ENCODE data around the gene PTPN14. TPM values are rescaled to one million over a fixed set of nuclear protein-coding genes. Genes with fewer than 3 reads are reported as not detected.

PTPN14 gene
- total and polyA plus RNA-seq, 2 of the 4 experiments (the other 2 are of a cell fraction), result 21.5 to 31.7 TPM

DNA sequence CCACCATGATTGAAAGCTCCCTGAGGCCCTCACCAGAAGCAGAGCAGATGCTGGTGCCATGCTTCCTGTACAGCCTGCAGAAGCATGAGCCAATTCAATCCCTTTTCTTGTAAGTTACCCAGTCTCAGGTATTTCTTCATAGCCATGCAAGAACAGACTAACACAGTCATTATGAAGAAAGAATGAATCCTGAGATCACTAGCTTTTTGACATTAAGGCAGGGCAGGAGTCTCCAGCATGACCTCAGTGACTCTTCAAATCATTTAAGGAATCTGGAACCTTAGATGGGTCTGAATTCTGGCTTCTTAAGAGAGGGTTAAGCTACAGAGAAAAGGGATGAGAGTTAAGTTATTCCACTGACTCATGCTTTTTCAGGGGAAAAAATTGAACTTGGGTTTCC is 79.0 kb downstream of the PTPN14 start:
- no peak overlapping the region for H2BK20ac ChIP-seq (ENCODE audit: low read depth, low read length)
- H2BK5ac ChIP-seq (ENCODE audit: low read depth, low read length, poor library complexity, severe bottlenecking), result no peak overlapping the region
- peaks cover 15% of the 10 kb centered on the region for H3K9me1 ChIP-seq (ENCODE audit: insufficient read depth, low read length)
- H3K18ac ChIP-seq (ENCODE audit: low read depth, low read length), result peak overlapping the region; percentile 24; the same call in 1 of the 2 replicates
- no peak overlapping the region for H3K56ac ChIP-seq (ENCODE audit: extremely low read depth, insufficient read depth, low read length)
- H3K36me3 ChIP-seq (ENCODE audit: control insufficient read depth, insufficient read depth, low read length), result no peaks in the 10 kb centered on the region
- no peak for DNase-seq
- ATAC-seq (ENCODE audit: low read depth), result 0 out of 2 replicates have a peak, but pooled peaks have one; percentile 27
- H2BK15ac ChIP-seq (ENCODE audit: low read depth, low read length), result no peak overlapping the region
- no peak overlapping the region for H4K8ac ChIP-seq (ENCODE audit: low read depth in 2 of 2, low read length in 2 of 2)
- no peak overlapping the region; the same call in 1 of the 2 replicates for H3K23ac ChIP-seq (ENCODE audit: low read depth, low read length)
- dilution Hi-C loops (cut with HindIII; ENCODE audit: low sequenced_read_pairs, unreplicated experiment) (no loop called here), intact Hi-C loops (cut with micrococcal nuclease) (no loop called here), in situ Hi-C loops (cut with MboI; ENCODE audit: low sequenced_read_pairs) (no loop called here)
- ChIA-PET POLR2A (ENCODE audit: unreplicated experiment) (interaction anchor here (0.6 kb wide), 1 partner anchor 90 kb away, joined by 4 read pairs; no protein-coding TSS in a partner anchor), CTCF (interaction anchor here (0.5 to 0.6 kb wide), 2 partner anchors 10 to 40 kb away, joined by 3 read pairs; no protein-coding TSS in a partner anchor)
- no TSS peak for BruUV-seq (replicated peaks)
- no peak overlapping the region for H3K9ac ChIP-seq (ENCODE audit: low read depth, low read length)
- peaks cover 49% of the 10 kb centered on the region for H4K20me1 ChIP-seq (ENCODE audit: insufficient read depth, low read length)
- no peak overlapping the region for H3K14ac ChIP-seq (replicated peaks; ENCODE audit: low read depth, low read length)
- H4K91ac ChIP-seq (ENCODE audit: insufficient read depth, low read depth, low read length), result no peak overlapping the region
- H3K4me1 ChIP-seq (ENCODE audit: control insufficient read depth, insufficient read depth, low read length), result peaks cover 18% of the 10 kb centered on the region
- H3K79me1 ChIP-seq (ENCODE audit: low read depth in 1 of 2, low read length in 2 of 2), result peaks cover 42 to 76% of the 10 kb centered on the region in 2 experiments
- no peak overlapping the region for H3K4me3 ChIP-seq (ENCODE audit: insufficient read depth, low read depth, low read length)
- no peak overlapping the region for H3K4me2 ChIP-seq (ENCODE audit: low read depth, low read length)
- H2BK120ac ChIP-seq (ENCODE audit: low read depth, low read length), result no peak overlapping the region
- H2AK5ac ChIP-seq (ENCODE audit: low read depth, low read length), result no peak overlapping the region
- H4K5ac ChIP-seq (ENCODE audit: low read depth, low read length), result no peak overlapping the region
- H3K9me3 ChIP-seq (ENCODE audit: control insufficient read depth, insufficient read depth, low read length), result no peaks in the 10 kb centered on the region
- H3K4ac ChIP-seq (ENCODE audit: low read depth, low read length), result no peak overlapping the region
- H2AK9ac ChIP-seq (replicated peaks; ENCODE audit: low read depth, low read length, poor library complexity), result no peak overlapping the region
- H3K27me3 ChIP-seq (ENCODE audit: control insufficient read depth, insufficient read depth, low read length), result no peaks in the 10 kb centered on the region
- TF ChIP-seq SMC3 (IDR thresholded peaks at IDR 0.05; ENCODE audit: low read depth, low read length), result no peak
- TF ChIP-seq CEBPB (IDR thresholded peaks at IDR 0.05; ENCODE audit: low read depth, low read length), result peak; percentile 56
- no peak overlapping the region for H2AFZ ChIP-seq (replicated peaks; ENCODE audit: low read length, poor library complexity)
- H3K27ac ChIP-seq (ENCODE audit: insufficient read depth, low read length), result no peak overlapping the region

All from IMR-90 (cell line).